GM23338 (cell line): ENCODE data around the gene SF1. TPM values are rescaled to one million over a fixed set of nuclear protein-coding genes. Genes with fewer than 3 reads are reported as not detected.

Experiments
- ATAC-seq: fragments of 200-7000 bp; cut with Tn5 transposase; 3 replicates; pipeline ENCODE4 v1.9.1; 2020
- DNase-seq: peaks from one replicate; pipeline ENCODE4 v3.0.0-alpha.2; 2015; ENCODE audit warnings: low spot score
- H2AFZ ChIP-seq: fragments of 200-600 bp; sonication (generic); 2 replicates; pipeline ENCODE4 v1.8.0; 2016; ENCODE audit warnings: antibody characterized with exemption, mild to moderate bottlenecking, moderate library complexity
- H3F3A ChIP-seq: fragments of 200-600 bp; sonication (generic); replicated peaks from 2 replicates; pipeline ENCODE4 v1.8.0; 2017; ENCODE audit warnings: antibody characterized with exemption, mixed run types, low read depth
- H3K27ac ChIP-seq: fragments of 200-600 bp; sonication (generic); 2 replicates; pipeline ENCODE4 v1.6.1; 2016; ENCODE audit warnings: low read depth
- H3K27me3 ChIP-seq: fragments of 200-600 bp; sonication (generic); 2 replicates; pipeline ENCODE4 v1.8.0; 2016; ENCODE audit warnings: mild to moderate bottlenecking, mixed run types, moderate library complexity; ENCODE audit not compliant: insufficient read depth
- H3K36me3 ChIP-seq: fragments of 200-600 bp; sonication (generic); 2 replicates; pipeline ENCODE4 v1.8.0; 2016; ENCODE audit warnings: mild to moderate bottlenecking; ENCODE audit not compliant: insufficient read depth
- H3K4me1 ChIP-seq: fragments of 200-600 bp; sonication (generic); 2 replicates; pipeline ENCODE4 v1.8.0; 2016; ENCODE audit warnings: mild to moderate bottlenecking, moderate library complexity; ENCODE audit not compliant: insufficient read depth
- H3K4me2 ChIP-seq: fragments of 200-600 bp; sonication (generic); 2 replicates; pipeline ENCODE4 v1.7.1; 2017; ENCODE audit warnings: mixed run types
- H3K4me3 ChIP-seq: fragments of 200-600 bp; sonication (generic); 2 replicates; pipeline ENCODE4 v1.6.1; 2016; ENCODE audit warnings: mixed run types
- H3K79me2 ChIP-seq: fragments of 200-600 bp; sonication (generic); replicated peaks from 2 replicates; pipeline ENCODE4 v1.8.0; 2017; ENCODE audit warnings: mild to moderate bottlenecking; ENCODE audit not compliant: insufficient read depth
- H3K9me2 ChIP-seq: fragments of 200-600 bp; sonication (generic); 2 replicates; pipeline ENCODE4 v1.8.0; 2017; ENCODE audit not compliant: insufficient read depth
- H4K20me1 ChIP-seq: fragments of 200-600 bp; sonication (generic); replicated peaks from 2 replicates; pipeline ENCODE4 v1.8.0; 2017; ENCODE audit warnings: mild to moderate bottlenecking; ENCODE audit not compliant: insufficient read depth
- H3K27ac Mint-ChIP-seq: 2 replicates; pipeline ENCODE4 v1.8.0; 2020; ENCODE audit warnings: inconsistent platforms, mild to moderate bottlenecking, moderate library complexity, mixed read lengths
- H3K27me3 Mint-ChIP-seq: 3 replicates; pipeline ENCODE4 v1.8.0; 2022; ENCODE audit warnings: low read depth, mild to moderate bottlenecking, moderate library complexity, mixed read lengths, inconsistent platforms; ENCODE audit not compliant: insufficient read depth, poor library complexity
- H3K36me3 Mint-ChIP-seq: 3 replicates; pipeline ENCODE4 v1.8.0; 2021; ENCODE audit warnings: low read depth, mild to moderate bottlenecking, inconsistent platforms, moderate library complexity, mixed read lengths
- H3K4me1 Mint-ChIP-seq: 3 replicates; pipeline ENCODE4 v1.8.0; 2020; ENCODE audit warnings: mild to moderate bottlenecking, inconsistent platforms, mixed read lengths
- H3K4me3 Mint-ChIP-seq: 3 replicates; pipeline ENCODE4 v1.8.0; 2021; ENCODE audit warnings: moderate library complexity, mild to moderate bottlenecking, inconsistent platforms, mixed read lengths
- H3K9me3 Mint-ChIP-seq: 3 replicates; pipeline ENCODE4 v1.8.0; 2020; ENCODE audit warnings: moderate library complexity, mild to moderate bottlenecking, inconsistent platforms, mixed read lengths
- CREB1 ChIP-seq: fragments of 250-450 bp; sonication (Bioruptor Pico); IDR thresholded peaks from 2 replicates; pipeline ENCODE4 v1.5.0; 2020; ENCODE audit warnings: low read depth, mild to moderate bottlenecking, moderate library complexity
- EZH2 ChIP-seq: fragments of 200-600 bp; sonication (generic); IDR thresholded peaks from one replicate; pipeline ENCODE4 v1.8.0; 2017; ENCODE audit warnings: antibody characterized with exemption, mild to moderate bottlenecking, low read depth; ENCODE audit not compliant: unreplicated experiment
- EZH2phosphoT487 ChIP-seq: fragments of 200-600 bp; sonication (generic); IDR thresholded peaks from one replicate; pipeline ENCODE4 v1.8.1; 2018; ENCODE audit warnings: antibody characterized with exemption; ENCODE audit not compliant: unreplicated experiment
- JUNB ChIP-seq: IDR thresholded peaks from one replicate; pipeline ENCODE4 v1.6.1; 2016; ENCODE audit warnings: antibody characterized with exemption; ENCODE audit not compliant: unreplicated experiment
- NANOG ChIP-seq: IDR thresholded peaks from 2 replicates; pipeline ENCODE4 v1.6.1; 2016; ENCODE audit warnings: antibody characterized with exemption, borderline replicate concordance
- POLR2AphosphoS5 ChIP-seq: IDR thresholded peaks from 2 replicates; pipeline ENCODE4 v1.6.1; 2016; ENCODE audit warnings: antibody characterized with exemption, low read depth
- STAT1 ChIP-seq: IDR thresholded peaks from one replicate; pipeline ENCODE4 v1.6.1; 2016; ENCODE audit warnings: antibody characterized with exemption; ENCODE audit not compliant: unreplicated experiment
- ZNF114 ChIP-seq: fragments of 250-450 bp; sonication (Bioruptor Pico); IDR thresholded peaks from 2 replicates; pipeline ENCODE4 v1.5.0; 2020; ENCODE audit warnings: mild to moderate bottlenecking, moderate library complexity
- ZNF331 ChIP-seq: fragments of 250-450 bp; sonication (Bioruptor Pico); IDR thresholded peaks from 2 replicates; pipeline ENCODE4 v1.5.0; 2020; ENCODE audit warnings: low read depth, mild to moderate bottlenecking, moderate library complexity
- polyA plus RNA-seq: library from polyadenylated mRNA; unstranded; fragments of >200 nt; fragmentation: Nextera tagmentation; extraction: Ambion mirVana; gene quantifications from 2 replicates; pipeline ENCODE4 v1.2.1, GENCODE V29; 2016
- total RNA-seq: library from RNA; depleted of rRNA; stranded (reverse); fragments of >200 nt; shearing (Covaris generic); gene quantifications from 2 replicates; pipeline ENCODE4 v1.2.3, GENCODE V29; 2014
- TF ChIP-seq, protein P1 (sequence below): IDR thresholded peaks from 2 replicates; pipeline ENCODE4 v1.6.1; 2016; ENCODE audit warnings: antibody characterized with exemption
- TF ChIP-seq, protein P2 (sequence below): fragments of 250-450 bp; sonication (Bioruptor Pico); IDR thresholded peaks from 2 replicates; pipeline ENCODE4 v1.5.0; 2020; ENCODE audit warnings: mild to moderate bottlenecking, moderate library complexity
- TF ChIP-seq, protein P3 (sequence below), 2 experiments: fragments of 200-600 bp in 1 of 2; sonication (generic) in 1 of 2; conservative IDR thresholded peaks; 2 replicates each; pipeline versions ENCODE4 v1.5.1 to v1.6.1; 2016 to 2017; ENCODE audit warnings: antibody characterized with exemption in 2 of 2, low read depth in 2 of 2, mild to moderate bottlenecking in 2 of 2, moderate library complexity in 1 of 2
- TF ChIP-seq, protein P4 (sequence below): IDR thresholded peaks from one replicate; pipeline ENCODE4 v1.6.1; 2018; ENCODE audit warnings: antibody characterized with exemption; ENCODE audit not compliant: unreplicated experiment

SF1 gene
- total and polyA plus RNA-seq, 2 experiments from 2014 or later, result 76.9 to 252 TPM

DNA sequence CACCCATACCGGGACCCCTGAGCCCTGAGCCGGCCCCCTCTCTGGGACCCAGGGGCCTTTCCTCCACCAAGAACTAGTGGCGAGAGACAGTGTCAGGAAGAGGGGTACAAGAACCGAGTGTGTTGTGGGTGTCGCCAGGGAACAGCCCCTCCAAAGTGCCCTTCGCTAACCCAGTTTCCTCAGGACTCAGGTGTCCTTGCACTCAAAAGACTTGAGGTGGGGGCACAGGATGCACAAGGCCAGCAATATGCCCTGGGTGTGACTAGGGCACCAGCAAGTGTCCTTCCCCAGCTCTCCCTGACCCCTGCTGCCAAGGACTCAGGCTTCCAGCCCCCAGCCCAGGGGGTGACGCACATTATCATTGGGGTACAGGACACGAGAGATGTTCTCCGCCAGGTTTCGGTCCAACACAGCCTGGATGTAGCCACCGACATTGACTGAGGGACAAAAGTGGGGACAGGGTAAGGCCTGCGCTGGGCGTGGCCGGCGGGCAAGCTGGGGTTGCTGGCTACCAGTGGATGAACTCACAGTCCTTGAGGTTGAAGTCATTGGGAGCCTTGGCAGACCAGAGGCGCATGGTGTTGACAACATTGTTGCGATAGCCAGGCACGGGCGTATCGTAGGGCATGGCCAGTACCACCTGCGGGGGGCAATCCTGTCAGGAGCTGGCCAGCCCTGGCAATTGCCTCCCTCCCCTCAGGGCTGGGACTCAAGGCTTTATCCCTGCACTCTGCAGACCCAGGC is 23.3 kb downstream of the SF1 start:
- H3K4me2 ChIP-seq, result no peak overlapping the region
- H3K4me1 Mint-ChIP-seq, result peaks cover 32% of the 10 kb centered on the region
- peaks cover 1% of the 10 kb centered on the region for H3F3A ChIP-seq
- ATAC-seq (no peak), DNase-seq (no peak)
- H3K9me3 Mint-ChIP-seq, result no peaks in the 10 kb centered on the region; the same call in 1 of the 3 replicates
- no peaks in the 10 kb centered on the region for H3K36me3 ChIP-seq
- H3K27ac Mint-ChIP-seq, result no peak overlapping the region
- no peaks in the 10 kb centered on the region for H4K20me1 ChIP-seq
- no peak overlapping the region for H2AFZ ChIP-seq
- no peak overlapping the region for H3K4me3 Mint-ChIP-seq
- H3K4me1 ChIP-seq, result peaks cover 9% of the 10 kb centered on the region
- H3K79me2 ChIP-seq, result no peaks in the 10 kb centered on the region
- no peak overlapping the region for H3K4me3 ChIP-seq
- 0 out of 3 replicates have a peak, but pooled peaks cover 3% of the 10 kb centered on the region for H3K36me3 Mint-ChIP-seq
- H3K27me3 ChIP-seq, result no peaks in the 10 kb centered on the region
- H3K9me2 ChIP-seq, result no peaks in the 10 kb centered on the region
- TF ChIP-seq EZH2 (no peak), CREB1 (CRISPR knock-in tag) (no peak), ZNF331 (CRISPR knock-in tag) (no peak), EZH2phosphoT487 (no peak), ZNF114 (CRISPR knock-in tag) (no peak), POLR2AphosphoS5 (no peak), JUNB (no peak), STAT1 (no peak), NANOG (no peak)
- TF ChIP-seq, protein P1, sequence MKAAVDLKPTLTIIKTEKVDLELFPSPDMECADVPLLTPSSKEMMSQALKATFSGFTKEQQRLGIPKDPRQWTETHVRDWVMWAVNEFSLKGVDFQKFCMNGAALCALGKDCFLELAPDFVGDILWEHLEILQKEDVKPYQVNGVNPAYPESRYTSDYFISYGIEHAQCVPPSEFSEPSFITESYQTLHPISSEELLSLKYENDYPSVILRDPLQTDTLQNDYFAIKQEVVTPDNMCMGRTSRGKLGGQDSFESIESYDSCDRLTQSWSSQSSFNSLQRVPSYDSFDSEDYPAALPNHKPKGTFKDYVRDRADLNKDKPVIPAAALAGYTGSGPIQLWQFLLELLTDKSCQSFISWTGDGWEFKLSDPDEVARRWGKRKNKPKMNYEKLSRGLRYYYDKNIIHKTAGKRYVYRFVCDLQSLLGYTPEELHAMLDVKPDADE, result no peak
- TF ChIP-seq, protein P2, sequence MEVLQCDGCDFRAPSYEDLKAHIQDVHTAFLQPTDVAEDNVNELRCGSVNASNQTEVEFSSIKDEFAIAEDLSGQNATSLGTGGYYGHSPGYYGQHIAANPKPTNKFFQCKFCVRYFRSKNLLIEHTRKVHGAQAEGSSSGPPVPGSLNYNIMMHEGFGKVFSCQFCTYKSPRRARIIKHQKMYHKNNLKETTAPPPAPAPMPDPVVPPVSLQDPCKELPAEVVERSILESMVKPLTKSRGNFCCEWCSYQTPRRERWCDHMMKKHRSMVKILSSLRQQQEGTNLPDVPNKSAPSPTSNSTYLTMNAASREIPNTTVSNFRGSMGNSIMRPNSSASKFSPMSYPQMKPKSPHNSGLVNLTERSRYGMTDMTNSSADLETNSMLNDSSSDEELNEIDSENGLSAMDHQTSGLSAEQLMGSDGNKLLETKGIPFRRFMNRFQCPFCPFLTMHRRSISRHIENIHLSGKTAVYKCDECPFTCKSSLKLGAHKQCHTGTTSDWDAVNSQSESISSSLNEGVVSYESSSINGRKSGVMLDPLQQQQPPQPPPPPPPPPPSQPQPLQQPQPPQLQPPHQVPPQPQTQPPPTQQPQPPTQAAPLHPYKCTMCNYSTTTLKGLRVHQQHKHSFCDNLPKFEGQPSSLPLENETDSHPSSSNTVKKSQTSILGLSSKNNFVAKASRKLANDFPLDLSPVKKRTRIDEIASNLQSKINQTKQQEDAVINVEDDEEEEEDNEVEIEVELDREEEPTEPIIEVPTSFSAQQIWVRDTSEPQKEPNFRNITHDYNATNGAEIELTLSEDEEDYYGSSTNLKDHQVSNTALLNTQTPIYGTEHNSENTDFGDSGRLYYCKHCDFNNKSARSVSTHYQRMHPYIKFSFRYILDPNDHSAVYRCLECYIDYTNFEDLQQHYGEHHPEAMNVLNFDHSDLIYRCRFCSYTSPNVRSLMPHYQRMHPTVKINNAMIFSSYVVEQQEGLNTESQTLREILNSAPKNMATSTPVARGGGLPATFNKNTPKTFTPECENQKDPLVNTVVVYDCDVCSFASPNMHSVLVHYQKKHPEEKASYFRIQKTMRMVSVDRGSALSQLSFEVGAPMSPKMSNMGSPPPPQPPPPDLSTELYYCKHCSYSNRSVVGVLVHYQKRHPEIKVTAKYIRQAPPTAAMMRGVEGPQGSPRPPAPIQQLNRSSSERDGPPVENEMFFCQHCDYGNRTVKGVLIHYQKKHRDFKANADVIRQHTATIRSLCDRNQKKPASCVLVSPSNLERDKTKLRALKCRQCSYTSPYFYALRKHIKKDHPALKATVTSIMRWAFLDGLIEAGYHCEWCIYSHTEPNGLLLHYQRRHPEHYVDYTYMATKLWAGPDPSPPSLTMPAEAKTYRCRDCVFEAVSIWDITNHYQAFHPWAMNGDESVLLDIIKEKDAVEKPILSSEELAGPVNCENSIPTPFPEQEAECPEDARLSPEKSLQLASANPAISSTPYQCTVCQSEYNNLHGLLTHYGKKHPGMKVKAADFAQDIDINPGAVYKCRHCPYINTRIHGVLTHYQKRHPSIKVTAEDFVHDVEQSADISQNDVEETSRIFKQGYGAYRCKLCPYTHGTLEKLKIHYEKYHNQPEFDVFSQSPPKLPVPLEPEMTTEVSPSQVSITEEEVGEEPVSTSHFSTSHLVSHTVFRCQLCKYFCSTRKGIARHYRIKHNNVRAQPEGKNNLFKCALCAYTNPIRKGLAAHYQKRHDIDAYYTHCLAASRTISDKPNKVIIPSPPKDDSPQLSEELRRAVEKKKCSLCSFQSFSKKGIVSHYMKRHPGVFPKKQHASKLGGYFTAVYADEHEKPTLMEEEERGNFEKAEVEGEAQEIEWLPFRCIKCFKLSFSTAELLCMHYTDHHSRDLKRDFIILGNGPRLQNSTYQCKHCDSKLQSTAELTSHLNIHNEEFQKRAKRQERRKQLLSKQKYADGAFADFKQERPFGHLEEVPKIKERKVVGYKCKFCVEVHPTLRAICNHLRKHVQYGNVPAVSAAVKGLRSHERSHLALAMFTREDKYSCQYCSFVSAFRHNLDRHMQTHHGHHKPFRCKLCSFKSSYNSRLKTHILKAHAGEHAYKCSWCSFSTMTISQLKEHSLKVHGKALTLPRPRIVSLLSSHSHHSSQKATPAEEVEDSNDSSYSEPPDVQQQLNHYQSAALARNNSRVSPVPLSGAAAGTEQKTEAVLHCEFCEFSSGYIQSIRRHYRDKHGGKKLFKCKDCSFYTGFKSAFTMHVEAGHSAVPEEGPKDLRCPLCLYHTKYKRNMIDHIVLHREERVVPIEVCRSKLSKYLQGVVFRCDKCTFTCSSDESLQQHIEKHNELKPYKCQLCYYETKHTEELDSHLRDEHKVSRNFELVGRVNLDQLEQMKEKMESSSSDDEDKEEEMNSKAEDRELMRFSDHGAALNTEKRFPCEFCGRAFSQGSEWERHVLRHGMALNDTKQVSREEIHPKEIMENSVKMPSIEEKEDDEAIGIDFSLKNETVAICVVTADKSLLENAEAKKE (CRISPR knock-in tag), result no peak
- TF ChIP-seq, protein P3, sequence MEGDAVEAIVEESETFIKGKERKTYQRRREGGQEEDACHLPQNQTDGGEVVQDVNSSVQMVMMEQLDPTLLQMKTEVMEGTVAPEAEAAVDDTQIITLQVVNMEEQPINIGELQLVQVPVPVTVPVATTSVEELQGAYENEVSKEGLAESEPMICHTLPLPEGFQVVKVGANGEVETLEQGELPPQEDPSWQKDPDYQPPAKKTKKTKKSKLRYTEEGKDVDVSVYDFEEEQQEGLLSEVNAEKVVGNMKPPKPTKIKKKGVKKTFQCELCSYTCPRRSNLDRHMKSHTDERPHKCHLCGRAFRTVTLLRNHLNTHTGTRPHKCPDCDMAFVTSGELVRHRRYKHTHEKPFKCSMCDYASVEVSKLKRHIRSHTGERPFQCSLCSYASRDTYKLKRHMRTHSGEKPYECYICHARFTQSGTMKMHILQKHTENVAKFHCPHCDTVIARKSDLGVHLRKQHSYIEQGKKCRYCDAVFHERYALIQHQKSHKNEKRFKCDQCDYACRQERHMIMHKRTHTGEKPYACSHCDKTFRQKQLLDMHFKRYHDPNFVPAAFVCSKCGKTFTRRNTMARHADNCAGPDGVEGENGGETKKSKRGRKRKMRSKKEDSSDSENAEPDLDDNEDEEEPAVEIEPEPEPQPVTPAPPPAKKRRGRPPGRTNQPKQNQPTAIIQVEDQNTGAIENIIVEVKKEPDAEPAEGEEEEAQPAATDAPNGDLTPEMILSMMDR (conservative IDR thresholded peaks at IDR 0.05; ENCODE audit: low read depth in 2 of 2), result no peak
- TF ChIP-seq, protein P4, sequence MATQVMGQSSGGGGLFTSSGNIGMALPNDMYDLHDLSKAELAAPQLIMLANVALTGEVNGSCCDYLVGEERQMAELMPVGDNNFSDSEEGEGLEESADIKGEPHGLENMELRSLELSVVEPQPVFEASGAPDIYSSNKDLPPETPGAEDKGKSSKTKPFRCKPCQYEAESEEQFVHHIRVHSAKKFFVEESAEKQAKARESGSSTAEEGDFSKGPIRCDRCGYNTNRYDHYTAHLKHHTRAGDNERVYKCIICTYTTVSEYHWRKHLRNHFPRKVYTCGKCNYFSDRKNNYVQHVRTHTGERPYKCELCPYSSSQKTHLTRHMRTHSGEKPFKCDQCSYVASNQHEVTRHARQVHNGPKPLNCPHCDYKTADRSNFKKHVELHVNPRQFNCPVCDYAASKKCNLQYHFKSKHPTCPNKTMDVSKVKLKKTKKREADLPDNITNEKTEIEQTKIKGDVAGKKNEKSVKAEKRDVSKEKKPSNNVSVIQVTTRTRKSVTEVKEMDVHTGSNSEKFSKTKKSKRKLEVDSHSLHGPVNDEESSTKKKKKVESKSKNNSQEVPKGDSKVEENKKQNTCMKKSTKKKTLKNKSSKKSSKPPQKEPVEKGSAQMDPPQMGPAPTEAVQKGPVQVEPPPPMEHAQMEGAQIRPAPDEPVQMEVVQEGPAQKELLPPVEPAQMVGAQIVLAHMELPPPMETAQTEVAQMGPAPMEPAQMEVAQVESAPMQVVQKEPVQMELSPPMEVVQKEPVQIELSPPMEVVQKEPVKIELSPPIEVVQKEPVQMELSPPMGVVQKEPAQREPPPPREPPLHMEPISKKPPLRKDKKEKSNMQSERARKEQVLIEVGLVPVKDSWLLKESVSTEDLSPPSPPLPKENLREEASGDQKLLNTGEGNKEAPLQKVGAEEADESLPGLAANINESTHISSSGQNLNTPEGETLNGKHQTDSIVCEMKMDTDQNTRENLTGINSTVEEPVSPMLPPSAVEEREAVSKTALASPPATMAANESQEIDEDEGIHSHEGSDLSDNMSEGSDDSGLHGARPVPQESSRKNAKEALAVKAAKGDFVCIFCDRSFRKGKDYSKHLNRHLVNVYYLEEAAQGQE, result no peak
- H3K27me3 Mint-ChIP-seq, result peaks cover 31% of the 10 kb centered on the region
- no peak overlapping the region for H3K27ac ChIP-seq
